ENCODE measurements around the gene PLCG2.

DNA sequence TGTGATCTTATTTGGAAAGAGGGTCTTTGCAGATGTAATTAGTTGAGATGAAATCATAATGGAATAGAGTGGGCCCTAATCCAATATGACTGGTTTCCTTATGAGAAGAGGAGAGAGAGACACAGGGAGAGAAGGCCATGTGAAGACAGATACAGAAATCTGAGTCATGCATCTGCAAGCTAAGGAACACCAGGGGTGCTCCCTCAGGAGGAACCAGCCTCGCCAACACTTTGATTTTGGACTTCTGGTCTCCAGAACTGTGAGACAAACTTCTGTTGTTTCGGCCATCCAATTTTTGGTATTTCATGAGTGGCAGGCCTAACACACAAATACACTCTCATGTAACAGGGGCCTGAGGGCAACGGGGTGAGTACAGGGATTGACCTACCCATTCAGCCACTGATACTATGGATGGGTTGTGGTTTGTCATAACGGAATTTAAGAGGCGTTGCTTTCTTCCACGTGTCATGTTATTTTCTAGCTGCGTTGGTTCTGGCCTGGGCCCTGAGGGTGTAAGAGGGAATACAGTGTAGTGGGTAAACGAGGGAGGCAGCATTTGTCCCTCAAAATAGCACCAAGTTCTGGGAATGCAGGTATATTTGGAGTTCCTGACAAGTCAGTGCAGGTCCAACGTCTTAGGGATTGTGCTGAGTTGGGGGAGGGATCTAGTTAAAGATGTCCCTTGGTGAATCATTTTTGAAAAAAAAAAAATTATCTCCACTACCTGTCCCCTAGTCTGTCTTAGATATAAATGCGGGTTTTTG, 17.7 kb downstream of the PLCG2 start:
- TF ChIP-seq, protein P1, sequence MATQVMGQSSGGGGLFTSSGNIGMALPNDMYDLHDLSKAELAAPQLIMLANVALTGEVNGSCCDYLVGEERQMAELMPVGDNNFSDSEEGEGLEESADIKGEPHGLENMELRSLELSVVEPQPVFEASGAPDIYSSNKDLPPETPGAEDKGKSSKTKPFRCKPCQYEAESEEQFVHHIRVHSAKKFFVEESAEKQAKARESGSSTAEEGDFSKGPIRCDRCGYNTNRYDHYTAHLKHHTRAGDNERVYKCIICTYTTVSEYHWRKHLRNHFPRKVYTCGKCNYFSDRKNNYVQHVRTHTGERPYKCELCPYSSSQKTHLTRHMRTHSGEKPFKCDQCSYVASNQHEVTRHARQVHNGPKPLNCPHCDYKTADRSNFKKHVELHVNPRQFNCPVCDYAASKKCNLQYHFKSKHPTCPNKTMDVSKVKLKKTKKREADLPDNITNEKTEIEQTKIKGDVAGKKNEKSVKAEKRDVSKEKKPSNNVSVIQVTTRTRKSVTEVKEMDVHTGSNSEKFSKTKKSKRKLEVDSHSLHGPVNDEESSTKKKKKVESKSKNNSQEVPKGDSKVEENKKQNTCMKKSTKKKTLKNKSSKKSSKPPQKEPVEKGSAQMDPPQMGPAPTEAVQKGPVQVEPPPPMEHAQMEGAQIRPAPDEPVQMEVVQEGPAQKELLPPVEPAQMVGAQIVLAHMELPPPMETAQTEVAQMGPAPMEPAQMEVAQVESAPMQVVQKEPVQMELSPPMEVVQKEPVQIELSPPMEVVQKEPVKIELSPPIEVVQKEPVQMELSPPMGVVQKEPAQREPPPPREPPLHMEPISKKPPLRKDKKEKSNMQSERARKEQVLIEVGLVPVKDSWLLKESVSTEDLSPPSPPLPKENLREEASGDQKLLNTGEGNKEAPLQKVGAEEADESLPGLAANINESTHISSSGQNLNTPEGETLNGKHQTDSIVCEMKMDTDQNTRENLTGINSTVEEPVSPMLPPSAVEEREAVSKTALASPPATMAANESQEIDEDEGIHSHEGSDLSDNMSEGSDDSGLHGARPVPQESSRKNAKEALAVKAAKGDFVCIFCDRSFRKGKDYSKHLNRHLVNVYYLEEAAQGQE (IDR thresholded peaks at IDR 0.05; ENCODE audit: insufficient replicate concordance, low read depth): no peak
- TF ChIP-seq, protein P2, sequence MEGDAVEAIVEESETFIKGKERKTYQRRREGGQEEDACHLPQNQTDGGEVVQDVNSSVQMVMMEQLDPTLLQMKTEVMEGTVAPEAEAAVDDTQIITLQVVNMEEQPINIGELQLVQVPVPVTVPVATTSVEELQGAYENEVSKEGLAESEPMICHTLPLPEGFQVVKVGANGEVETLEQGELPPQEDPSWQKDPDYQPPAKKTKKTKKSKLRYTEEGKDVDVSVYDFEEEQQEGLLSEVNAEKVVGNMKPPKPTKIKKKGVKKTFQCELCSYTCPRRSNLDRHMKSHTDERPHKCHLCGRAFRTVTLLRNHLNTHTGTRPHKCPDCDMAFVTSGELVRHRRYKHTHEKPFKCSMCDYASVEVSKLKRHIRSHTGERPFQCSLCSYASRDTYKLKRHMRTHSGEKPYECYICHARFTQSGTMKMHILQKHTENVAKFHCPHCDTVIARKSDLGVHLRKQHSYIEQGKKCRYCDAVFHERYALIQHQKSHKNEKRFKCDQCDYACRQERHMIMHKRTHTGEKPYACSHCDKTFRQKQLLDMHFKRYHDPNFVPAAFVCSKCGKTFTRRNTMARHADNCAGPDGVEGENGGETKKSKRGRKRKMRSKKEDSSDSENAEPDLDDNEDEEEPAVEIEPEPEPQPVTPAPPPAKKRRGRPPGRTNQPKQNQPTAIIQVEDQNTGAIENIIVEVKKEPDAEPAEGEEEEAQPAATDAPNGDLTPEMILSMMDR (IDR thresholded peaks at IDR 0.05; ENCODE audit: insufficient read depth, low read length): no peak
- TF ChIP-seq POLR2AphosphoS5 (IDR thresholded peaks at IDR 0.05; ENCODE audit: low read depth) (no peak), GABPA (IDR thresholded peaks at IDR 0.05; ENCODE audit: low read depth) (no peak)
